Ascending aorta (tissue), 2 donors: ENCODE data around the gene CLTA. TPM values are rescaled to one million over a fixed set of nuclear protein-coding genes. Genes with fewer than 3 reads are reported as not detected.

Experiments used
- DNase-seq, 2 donors: peaks; one replicate each; pipeline ENCODE4 v3.0.0-alpha.2; 2019; ENCODE audit warnings: low spot score in 2 of 2
- H3K27ac ChIP-seq, 2 donors: fragments of 200-600 bp; sonication (generic); one replicate each; pipeline ENCODE4 v1.5.1; 2016 to 2017; ENCODE audit warnings: mild to moderate bottlenecking in 1 of 2
- H3K27me3 ChIP-seq: fragments of 200-600 bp; sonication (generic); one replicate; pipeline ENCODE4 v1.5.1; 2017
- H3K36me3 ChIP-seq, 2 donors: fragments of 200-600 bp; sonication (generic); one replicate each; pipeline ENCODE4 v1.5.1; 2016
- H3K4me1 ChIP-seq, 2 donors: fragments of 200-600 bp; sonication (generic); one replicate each; pipeline ENCODE4 v1.5.1; 2016 to 2017; ENCODE audit warnings: mild to moderate bottlenecking in 1 of 2
- H3K4me3 ChIP-seq, 2 donors: fragments of 200-600 bp; sonication (generic); one replicate each; pipeline ENCODE4 v1.5.1; 2016 to 2017; ENCODE audit warnings: mild to moderate bottlenecking in 1 of 2
- H3K9me3 ChIP-seq, 2 donors: fragments of 200-600 bp; sonication (generic); one replicate each; pipeline ENCODE4 v1.5.1; 2016
- CTCF ChIP-seq, 3 experiments: fragments of 200-600 bp in 2 of 3; fragments of 450-650 bp in 1 of 3; sonication (generic) in 2 of 3; IDR thresholded peaks; one replicate each; pipeline ENCODE4 v1.5.1; 2016 to 2019; ENCODE audit warnings: antibody characterized with exemption in 3 of 3, mild to moderate bottlenecking in 1 of 3, moderate library complexity in 1 of 3
- intact Hi-C: fragments of 100-400 bp; cut with DNase I; formaldehyde crosslinking; loops from one replicate; pipeline ENCODE4 v1.15.1; 2023
- total RNA-seq: library from RNA; depleted of rRNA; stranded (reverse); fragments of >200 nt; gene quantifications from one replicate; pipeline ENCODE4 v1.1.0, GENCODE V29; 2016

Gene CLTA
- total RNA-seq, 1 donor from 2014 or later: 222 TPM

- TF ChIP-seq CTCF (IDR thresholded peaks at IDR 0.05): no peak
- H3K4me1 ChIP-seq: peaks cover 10 to 21% of the 10 kb centered on the region in 2 donors
- intact Hi-C loops: no loop called here
- peaks cover 0 to 8% of the 10 kb centered on the region in 2 donors for H3K36me3 ChIP-seq
- DNase-seq: no peak
- H3K4me3 ChIP-seq: peak overlapping the region in 1 of 2 donors; percentile 21
- H3K27ac ChIP-seq: peak overlapping the region; percentile 59 to 82
- no peaks in the 10 kb centered on the region for H3K9me3 ChIP-seq
- no peaks in the 10 kb centered on the region for H3K27me3 ChIP-seq
Measured at GRCh38 chr9:36149197-36149596, 41.5 kb upstream of the CLTA start.

GRCh38 chr9:36150574-36151315 is 40.0 kb upstream of the CLTA start:
- peak overlapping the region; percentile 46 to 82 for H3K27ac ChIP-seq
- no peak for TF ChIP-seq CTCF (IDR thresholded peaks at IDR 0.05)
- peaks cover 10 to 24% of the 10 kb centered on the region in 2 donors for H3K4me1 ChIP-seq
- H3K27me3 ChIP-seq: no peaks in the 10 kb centered on the region
- H3K9me3 ChIP-seq: no peaks in the 10 kb centered on the region
- intact Hi-C loops: no loop called here
- H3K36me3 ChIP-seq: peaks cover 1 to 8% of the 10 kb centered on the region in 2 donors
- no peak overlapping the region for H3K4me3 ChIP-seq
- no peak for DNase-seq

GRCh38 chr9:36151316-36152210 is 39.2 kb upstream of the CLTA start:
- peak; percentile 59 to 83 for DNase-seq
- Histone ChIP-seq H3K4me3 (no peak overlapping the region), H3K27me3 (no peaks in the 10 kb centered on the region), H3K4me1 (peaks cover 10 to 24% of the 10 kb centered on the region in 2 donors), H3K36me3 (peaks cover 4 to 12% of the 10 kb centered on the region in 2 donors), H3K9me3 (no peaks in the 10 kb centered on the region), H3K27ac (peak overlapping the region; percentile 46 to 82)
- intact Hi-C loops: no loop called here
- TF ChIP-seq CTCF (IDR thresholded peaks at IDR 0.05): no peak

- Histone ChIP-seq H3K36me3 (peaks cover 4 to 16% of the 10 kb centered on the region in 2 donors), H3K9me3 (no peaks in the 10 kb centered on the region), H3K4me1 (peaks cover 8 to 20% of the 10 kb centered on the region in 2 donors), H3K27ac (peak overlapping the region; percentile 75 to 78), H3K4me3 (no peak overlapping the region), H3K27me3 (no peaks in the 10 kb centered on the region)
- TF ChIP-seq CTCF (IDR thresholded peaks at IDR 0.05): no peak
- no peak for DNase-seq
- intact Hi-C loops: no loop called here
Measured at GRCh38 chr9:36152741-36153438, 37.8 kb upstream of the CLTA start.

- H3K27me3 ChIP-seq: no peaks in the 10 kb centered on the region
- peak overlapping the region; percentile 75 to 78 for H3K27ac ChIP-seq
- H3K36me3 ChIP-seq: peaks cover 4 to 16% of the 10 kb centered on the region in 2 donors
- TF ChIP-seq CTCF (IDR thresholded peaks at IDR 0.05): no peak
- intact Hi-C loops: no loop called here
- H3K9me3 ChIP-seq: no peaks in the 10 kb centered on the region
- peaks cover 2 to 15% of the 10 kb centered on the region in 2 donors for H3K4me1 ChIP-seq
- no peak overlapping the region for H3K4me3 ChIP-seq
- DNase-seq: no peak
Measured at GRCh38 chr9:36153746-36154145, 37.0 kb upstream of the CLTA start.
